ENCODE results near the gene ATP13A2.

DNA sequence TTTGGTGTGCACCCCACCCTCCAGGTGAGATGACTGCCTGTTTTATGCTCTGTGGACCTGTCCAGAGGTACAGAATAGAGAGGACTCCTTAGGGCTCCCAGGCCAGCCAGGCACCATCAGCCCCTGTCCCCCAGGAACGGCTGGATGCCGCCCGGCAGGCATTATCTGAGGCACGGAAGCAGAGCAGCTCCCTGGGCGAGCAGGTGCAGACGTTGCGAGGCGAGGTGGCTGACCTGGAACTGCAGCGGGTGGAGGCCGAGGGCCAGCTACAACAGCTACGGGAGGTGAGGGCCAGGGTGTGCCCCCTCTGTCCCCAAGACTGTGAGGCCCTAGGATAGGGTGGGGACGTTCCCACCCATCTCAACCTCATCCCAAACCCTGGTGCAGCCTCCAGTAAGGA is 42.1 kb downstream of the ATP13A2 start:
- no peak for TF ChIP-seq EP300 (IDR thresholded peaks at IDR 0.05)
- TF ChIP-seq, protein P1, sequence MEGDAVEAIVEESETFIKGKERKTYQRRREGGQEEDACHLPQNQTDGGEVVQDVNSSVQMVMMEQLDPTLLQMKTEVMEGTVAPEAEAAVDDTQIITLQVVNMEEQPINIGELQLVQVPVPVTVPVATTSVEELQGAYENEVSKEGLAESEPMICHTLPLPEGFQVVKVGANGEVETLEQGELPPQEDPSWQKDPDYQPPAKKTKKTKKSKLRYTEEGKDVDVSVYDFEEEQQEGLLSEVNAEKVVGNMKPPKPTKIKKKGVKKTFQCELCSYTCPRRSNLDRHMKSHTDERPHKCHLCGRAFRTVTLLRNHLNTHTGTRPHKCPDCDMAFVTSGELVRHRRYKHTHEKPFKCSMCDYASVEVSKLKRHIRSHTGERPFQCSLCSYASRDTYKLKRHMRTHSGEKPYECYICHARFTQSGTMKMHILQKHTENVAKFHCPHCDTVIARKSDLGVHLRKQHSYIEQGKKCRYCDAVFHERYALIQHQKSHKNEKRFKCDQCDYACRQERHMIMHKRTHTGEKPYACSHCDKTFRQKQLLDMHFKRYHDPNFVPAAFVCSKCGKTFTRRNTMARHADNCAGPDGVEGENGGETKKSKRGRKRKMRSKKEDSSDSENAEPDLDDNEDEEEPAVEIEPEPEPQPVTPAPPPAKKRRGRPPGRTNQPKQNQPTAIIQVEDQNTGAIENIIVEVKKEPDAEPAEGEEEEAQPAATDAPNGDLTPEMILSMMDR (IDR thresholded peaks at IDR 0.05) = no peak
